GM12878 (cell line): ENCODE measurements around the gene FAAH2. TPM values are rescaled to one million over a fixed set of nuclear protein-coding genes. Genes with fewer than 3 reads are reported as not detected.

Experiments used
- ATAC-seq: fragments of 200-7000 bp; cut with Tn5 transposase; 3 replicates; pipeline ENCODE4 v1.9.1; 2020; ENCODE audit warnings: mild to moderate bottlenecking, moderate library complexity
- BruUV-seq: library from RNA; stranded (reverse); fragments of 400-500 nt; replicated peaks from 2 replicates; lab custom pipeline; 2021; lab: Mats Ljungman, UMichigan
- CTCF ChIA-PET: fragments of 300-600 bp; sonication (Branson Sonifier 250); formaldehyde crosslinking; extraction: SDS; loops from one replicate; lab custom pipeline; 2021; ENCODE audit warnings: inconsistent platforms; lab: Yijun Ruan, JAX
- POLR2A ChIA-PET: fragments of 350-600 bp; formaldehyde crosslinking; extraction: SDS; loops from one replicate; lab custom pipeline; 2021; ENCODE audit warnings: inconsistent platforms; lab: Charles Lee
- RAD21 ChIA-PET: fragments of 300-600 bp; sonication (Branson Sonifier 250); formaldehyde crosslinking; loops from one replicate; lab custom pipeline; 2023; ENCODE audit warnings: antibody characterized with exemption; ENCODE audit not compliant: unreplicated experiment; lab: Charles Lee
- SMC1A ChIA-PET: fragments of 300-600 bp; sonication (Branson Sonifier 250); formaldehyde crosslinking; loops from one replicate; lab custom pipeline; 2023; ENCODE audit not compliant: unreplicated experiment, uncharacterized antibody; lab: Charles Lee
- DNase-seq: peaks from one replicate; pipeline ENCODE4 v3.0.0-alpha.2; 2011; ENCODE audit warnings: low read depth, low spot score
- FAIRE-seq: peaks from 3 replicates; lab custom pipeline; 2011; peaks lifted over from hg19 to GRCh38; lab: Jason Lieb, UNC
- H2AFZ ChIP-seq: 2 replicates; pipeline ENCODE4 v1.6.0; 2011; ENCODE audit warnings: low read depth, low read length, control low read depth; ENCODE audit not compliant: control insufficient read depth
- H3K27ac ChIP-seq: 2 replicates; pipeline ENCODE4 v1.5.1; 2011; ENCODE audit warnings: control low read depth; ENCODE audit not compliant: control insufficient read depth, insufficient read depth
- H3K27me3 ChIP-seq, 2 experiments: replicated peaks in 1 of 2; 2 replicates each; pipeline versions ENCODE4 v1.6.0 to v1.6.1; 2011; ENCODE audit warnings: low read length in 1 of 2; ENCODE audit not compliant: control insufficient read depth in 2 of 2, insufficient read depth in 2 of 2
- H3K36me3 ChIP-seq, 2 experiments: 2 replicates each; pipeline ENCODE4 v1.5.1; 2011; ENCODE audit warnings: low read length in 1 of 2; ENCODE audit not compliant: control insufficient read depth in 2 of 2, insufficient read depth in 2 of 2
- H3K4me1 ChIP-seq: 2 replicates; pipeline ENCODE4 v1.6.1; 2011; ENCODE audit warnings: mild to moderate bottlenecking, low read length, moderate library complexity, mixed read lengths; ENCODE audit not compliant: control insufficient read depth, insufficient read depth
- H3K4me2 ChIP-seq: 2 replicates; pipeline ENCODE4 v1.6.0; 2011; ENCODE audit warnings: control low read depth; ENCODE audit not compliant: control insufficient read depth, insufficient read depth
- H3K4me3 ChIP-seq: fragments of 200-600 bp; sonication (generic); 2 replicates; pipeline ENCODE4 v1.5.1; 2016
- H3K79me2 ChIP-seq: 2 replicates; pipeline ENCODE4 v1.6.0; 2011; ENCODE audit warnings: low read length; ENCODE audit not compliant: control insufficient read depth, insufficient read depth
- H3K9ac ChIP-seq: 2 replicates; pipeline ENCODE4 v1.8.0; 2011; ENCODE audit warnings: low read length, control low read depth, mixed read lengths; ENCODE audit not compliant: control insufficient read depth, insufficient read depth
- H3K9me3 ChIP-seq: replicated peaks from 3 replicates; pipeline ENCODE4 v1.5.1; 2011; ENCODE audit warnings: mild to moderate bottlenecking, low read length; ENCODE audit not compliant: control insufficient read depth, insufficient read depth
- H4K20me1 ChIP-seq: 2 replicates; pipeline ENCODE4 v1.6.0; 2011; ENCODE audit not compliant: control insufficient read depth, insufficient read depth
- CEBPZ ChIP-seq: fragments of 150-350 bp; IDR thresholded peaks from 2 replicates; pipeline ENCODE4 v1.6.1; 2016; ENCODE audit warnings: low read depth, low read length
- E4F1 ChIP-seq: fragments of 450-650 bp; IDR thresholded peaks from 2 replicates; pipeline ENCODE4 v1.6.1; 2018; ENCODE audit warnings: borderline replicate concordance, mild to moderate bottlenecking; ENCODE audit not compliant: partially characterized antibody
- JUNB ChIP-seq: IDR thresholded peaks from 2 replicates; pipeline ENCODE4 v1.6.1; 2016; ENCODE audit warnings: antibody characterized with exemption, mild to moderate bottlenecking
- NRF1 ChIP-seq: conservative IDR thresholded peaks from 2 replicates; pipeline ENCODE4 v1.6.1; 2011; ENCODE audit warnings: mild to moderate bottlenecking, low read depth, low read length, improper control_type of control experiment
- PAX5 ChIP-seq: IDR thresholded peaks from 2 replicates; pipeline ENCODE4 v1.6.1; 2011; ENCODE audit warnings: low read depth, low read length, borderline replicate concordance
- PML ChIP-seq: IDR thresholded peaks from 2 replicates; pipeline ENCODE4 v1.6.1; 2012; ENCODE audit warnings: low read length, inconsistent platforms
- POLR2AphosphoS5 ChIP-seq: IDR thresholded peaks from 2 replicates; pipeline ENCODE4 v1.6.1; 2011; ENCODE audit warnings: mild to moderate bottlenecking, low read length, inconsistent platforms
- WRNIP1 ChIP-seq: IDR thresholded peaks from 2 replicates; pipeline ENCODE4 v1.6.1; 2011; ENCODE audit warnings: low read depth, low read length, improper control_type of control experiment, borderline replicate concordance
- ZNF384 ChIP-seq: IDR thresholded peaks from 2 replicates; pipeline ENCODE4 v1.6.1; 2012; ENCODE audit warnings: low read depth, mild to moderate bottlenecking, low read length, improper control_type of control experiment, borderline replicate concordance
- ZZZ3 ChIP-seq: IDR thresholded peaks from 2 replicates; pipeline ENCODE4 v1.6.1; 2011; ENCODE audit warnings: low read depth; ENCODE audit not compliant: control insufficient read depth, insufficient read length
- WGBS: methylation state at CpG from one replicate; pipeline ENCODE4 v1.1.6; 2016; ENCODE audit warnings: low lambda C conversion rate; ENCODE audit not compliant: insufficient replicate concordance, insufficient coverage; ENCODE audit errors: missing lambda C conversion rate; 5-methylcytosine and 5-hydroxymethylcytosine counted together
- in situ Hi-C: fragments of 300-500 bp; cut with MboI; formaldehyde crosslinking; loops from 9 replicates; pipeline ENCODE4 v1.14.3; 2018; ENCODE audit warnings: mixed read lengths
- intact Hi-C: fragments of 100-400 bp; cut with micrococcal nuclease; formaldehyde crosslinking; loops from one replicate; pipeline ENCODE4 v1.14.2; 2022; ENCODE audit not compliant: unreplicated experiment
- polyA plus RNA-seq, 11 experiments: library from polyadenylated mRNA; depleted of rRNA in 4 of 11; unstranded in 6 of 11; stranded (reverse) in 5 of 11; fragments of >200 nt; fragmentation: Nextera tagmentation in 4 of 11; fragmentation: Illumina TruSeq in 1 of 11; extraction: Ambion mirVana in 4 of 11; extraction: Trizol in 1 of 11; gene quantifications; 1 replicate in 1 of 11; 2 replicates in 10 of 11; pipeline versions ENCODE4 v1.2.1 to v1.2.3, GENCODE V29; 2011 to 2016; ENCODE audit warnings: inconsistent platforms in 2 of 11, missing spikeins in 2 of 11, low read depth in 1 of 11
- total RNA-seq, 4 experiments: library from RNA; depleted of rRNA in 3 of 4; stranded (reverse); fragments of >200 nt in 3 of 4; fragmentation: Illumina TruSeq in 1 of 4; extraction: Trizol in 1 of 4; gene quantifications; 2 replicates each; pipeline versions ENCODE4 v1.2.1 to v1.2.3, GENCODE V29; 2013 to 2021
- TF ChIP-seq, protein P1 (sequence below): fragments of 450-650 bp; IDR thresholded peaks from 2 replicates; pipeline ENCODE4 v1.6.1; 2016; ENCODE audit warnings: mild to moderate bottlenecking, moderate library complexity, borderline replicate concordance
- TF ChIP-seq, protein P2 (sequence below): fragments of 450-650 bp; IDR thresholded peaks from 2 replicates; pipeline ENCODE4 v1.6.1; 2016; ENCODE audit warnings: mild to moderate bottlenecking

Gene FAAH2
- total and polyA plus RNA-seq, 10 of the 15 experiments (the other 5 are each of a cell fraction or from before 2014, with no cell fraction given): 0.88 to 5.4 (median 1.5) TPM

GRCh38 chrX:57313583-57314215 lies 27.2 kb downstream of the FAAH2 start:
- no peak overlapping the region for H2AFZ ChIP-seq
- CTCF ChIA-PET: interaction anchor here (1.0 kb wide), 1 partner anchor 9 kb away, joined by 4 read pairs; no protein-coding TSS in a partner anchor
- no peaks in the 10 kb centered on the region; the same call in 2 of the 3 replicates for H3K9me3 ChIP-seq
- RAD21 ChIA-PET: no interaction called here
- POLR2A ChIA-PET: no interaction called here
- H3K36me3 ChIP-seq: no peaks in the 10 kb centered on the region
- no peaks in the 10 kb centered on the region for H4K20me1 ChIP-seq
- intact Hi-C loops (no loop called here), in situ Hi-C loops (no loop called here)
- DNase-seq: no peak
- no peak for FAIRE-seq
- no peaks in the 10 kb centered on the region for H3K4me1 ChIP-seq
- BruUV-seq: no TSS peak
- H3K79me2 ChIP-seq: no peaks in the 10 kb centered on the region
- WGBS: 62% methylated on average over 2 of the region's 2 CpGs
- H3K27ac ChIP-seq: no peak overlapping the region
- H3K9ac ChIP-seq: no peak overlapping the region
- H3K4me3 ChIP-seq: no peak overlapping the region
- SMC1A ChIA-PET: interaction anchor here (0.6 kb wide), 1 partner anchor 8 kb away, joined by 4 read pairs; no protein-coding TSS in a partner anchor
- H3K27me3 ChIP-seq: no peaks in the 10 kb centered on the region
- no peak for ATAC-seq
- H3K4me2 ChIP-seq: no peak overlapping the region
- no peak for TF ChIP-seq NRF1
- TF ChIP-seq ZZZ3: no peak
- no peak for TF ChIP-seq JUNB
- no peak for TF ChIP-seq WRNIP1
- TF ChIP-seq, protein P1, sequence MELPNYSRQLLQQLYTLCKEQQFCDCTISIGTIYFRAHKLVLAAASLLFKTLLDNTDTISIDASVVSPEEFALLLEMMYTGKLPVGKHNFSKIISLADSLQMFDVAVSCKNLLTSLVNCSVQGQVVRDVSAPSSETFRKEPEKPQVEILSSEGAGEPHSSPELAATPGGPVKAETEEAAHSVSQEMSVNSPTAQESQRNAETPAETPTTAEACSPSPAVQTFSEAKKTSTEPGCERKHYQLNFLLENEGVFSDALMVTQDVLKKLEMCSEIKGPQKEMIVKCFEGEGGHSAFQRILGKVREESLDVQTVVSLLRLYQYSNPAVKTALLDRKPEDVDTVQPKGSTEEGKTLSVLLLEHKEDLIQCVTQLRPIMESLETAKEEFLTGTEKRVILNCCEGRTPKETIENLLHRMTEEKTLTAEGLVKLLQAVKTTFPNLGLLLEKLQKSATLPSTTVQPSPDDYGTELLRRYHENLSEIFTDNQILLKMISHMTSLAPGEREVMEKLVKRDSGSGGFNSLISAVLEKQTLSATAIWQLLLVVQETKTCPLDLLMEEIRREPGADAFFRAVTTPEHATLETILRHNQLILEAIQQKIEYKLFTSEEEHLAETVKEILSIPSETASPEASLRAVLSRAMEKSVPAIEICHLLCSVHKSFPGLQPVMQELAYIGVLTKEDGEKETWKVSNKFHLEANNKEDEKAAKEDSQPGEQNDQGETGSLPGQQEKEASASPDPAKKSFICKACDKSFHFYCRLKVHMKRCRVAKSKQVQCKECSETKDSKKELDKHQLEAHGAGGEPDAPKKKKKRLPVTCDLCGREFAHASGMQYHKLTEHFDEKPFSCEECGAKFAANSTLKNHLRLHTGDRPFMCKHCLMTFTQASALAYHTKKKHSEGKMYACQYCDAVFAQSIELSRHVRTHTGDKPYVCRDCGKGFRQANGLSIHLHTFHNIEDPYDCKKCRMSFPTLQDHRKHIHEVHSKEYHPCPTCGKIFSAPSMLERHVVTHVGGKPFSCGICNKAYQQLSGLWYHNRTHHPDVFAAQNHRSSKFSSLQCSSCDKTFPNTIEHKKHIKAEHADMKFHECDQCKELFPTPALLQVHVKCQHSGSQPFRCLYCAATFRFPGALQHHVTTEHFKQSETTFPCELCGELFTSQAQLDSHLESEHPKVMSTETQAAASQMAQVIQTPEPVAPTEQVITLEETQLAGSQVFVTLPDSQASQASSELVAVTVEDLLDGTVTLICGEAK: no peak
- TF ChIP-seq E4F1: no peak
- TF ChIP-seq CEBPZ: no peak
- TF ChIP-seq, protein P2, sequence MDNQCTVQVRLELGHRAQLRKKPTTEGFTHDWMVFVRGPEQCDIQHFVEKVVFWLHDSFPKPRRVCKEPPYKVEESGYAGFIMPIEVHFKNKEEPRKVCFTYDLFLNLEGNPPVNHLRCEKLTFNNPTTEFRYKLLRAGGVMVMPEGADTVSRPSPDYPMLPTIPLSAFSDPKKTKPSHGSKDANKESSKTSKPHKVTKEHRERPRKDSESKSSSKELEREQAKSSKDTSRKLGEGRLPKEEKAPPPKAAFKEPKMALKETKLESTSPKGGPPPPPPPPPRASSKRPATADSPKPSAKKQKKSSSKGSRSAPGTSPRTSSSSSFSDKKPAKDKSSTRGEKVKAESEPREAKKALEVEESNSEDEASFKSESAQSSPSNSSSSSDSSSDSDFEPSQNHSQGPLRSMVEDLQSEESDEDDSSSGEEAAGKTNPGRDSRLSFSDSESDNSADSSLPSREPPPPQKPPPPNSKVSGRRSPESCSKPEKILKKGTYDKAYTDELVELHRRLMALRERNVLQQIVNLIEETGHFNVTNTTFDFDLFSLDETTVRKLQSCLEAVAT: no peak
- no peak for TF ChIP-seq ZNF384
- TF ChIP-seq PML: no peak
- no peak for TF ChIP-seq POLR2AphosphoS5
- no peak for TF ChIP-seq PAX5
